Measurements from ENCODE around the gene WDR48.

WDR48 gene

DNA sequence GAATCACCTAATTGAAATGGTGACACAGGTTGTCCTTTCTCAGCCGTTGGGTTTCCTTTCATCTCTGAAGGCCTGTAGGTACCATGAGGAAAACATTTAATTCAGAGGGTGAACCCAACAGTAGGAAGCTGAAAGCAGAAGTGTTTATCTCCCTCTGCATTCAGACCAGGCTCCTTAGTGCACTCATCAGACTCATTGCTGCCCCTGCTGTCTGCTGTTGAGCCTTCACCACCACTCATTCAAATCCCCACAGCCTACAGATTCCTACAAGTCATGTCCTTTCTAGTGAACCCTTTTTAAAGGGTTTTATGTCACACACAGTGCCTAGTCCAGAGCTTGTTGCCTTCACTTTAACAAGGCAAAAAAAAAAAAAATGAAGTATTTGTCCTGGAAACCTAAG, 13.4 kb downstream of the WDR48 start:
- H3K36me3 ChIP-seq (ENCODE audit: control insufficient read depth, low read depth, low read length): peaks cover 21% of the 10 kb centered on the region

DNA sequence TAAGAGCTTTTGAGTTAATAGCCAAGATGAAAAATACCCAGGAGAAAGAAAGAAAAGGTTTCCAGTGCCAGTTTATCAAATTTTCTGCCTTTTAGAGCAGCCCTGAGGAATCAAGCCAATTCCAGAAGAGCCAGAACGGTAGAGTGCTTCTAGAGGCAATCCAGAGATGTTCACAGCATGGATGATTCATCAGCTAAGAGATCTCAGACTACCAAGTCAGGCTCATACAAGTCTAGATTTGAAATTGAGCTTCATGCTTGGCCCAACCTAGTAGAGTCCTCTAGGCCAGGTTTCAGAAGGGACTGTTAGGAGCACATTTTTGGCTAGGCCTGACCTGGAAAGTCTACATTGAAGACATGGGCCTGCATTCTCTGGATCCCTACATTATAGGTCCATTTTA, 15.5 kb downstream of the WDR48 start:
- Histone ChIP-seq H3K27ac (ENCODE audit: low read length) (no peak overlapping the region), H3K4me1 (ENCODE audit: control insufficient read depth, low read depth, low read length) (no peaks in the 10 kb centered on the region), H3K4me3 (ENCODE audit: low read length) (no peak overlapping the region), H3K27me3 (ENCODE audit: control insufficient read depth, insufficient read depth, low read length) (no peaks in the 10 kb centered on the region), H3K9ac (ENCODE audit: low read length) (no peak overlapping the region), H3K9me3 (ENCODE audit: control insufficient read depth, low read depth, low read length) (no peaks in the 10 kb centered on the region), H3K36me3 (ENCODE audit: control insufficient read depth, low read depth, low read length) (peaks cover 29% of the 10 kb centered on the region)

More for the DNA sequence above, 13.4 kb downstream of the WDR48 start:
- H3K27ac ChIP-seq (ENCODE audit: low read length): no peak overlapping the region
- H3K4me3 ChIP-seq (ENCODE audit: low read length): no peak overlapping the region
- H3K4me1 ChIP-seq (ENCODE audit: control insufficient read depth, low read depth, low read length): no peaks in the 10 kb centered on the region
- H3K9ac ChIP-seq (ENCODE audit: low read length): no peak overlapping the region
- no peaks in the 10 kb centered on the region for H3K27me3 ChIP-seq (ENCODE audit: control insufficient read depth, insufficient read depth, low read length)
- H3K9me3 ChIP-seq (ENCODE audit: control insufficient read depth, low read depth, low read length): no peaks in the 10 kb centered on the region

GRCh38 chr3:39068556-39068955, 16.7 kb downstream of the WDR48 start:
- no peak overlapping the region for H3K27ac ChIP-seq (ENCODE audit: low read length)
- peaks cover 37% of the 10 kb centered on the region for H3K36me3 ChIP-seq (ENCODE audit: control insufficient read depth, low read depth, low read length)
- no peak overlapping the region for H3K4me3 ChIP-seq (ENCODE audit: low read length)
- H3K9me3 ChIP-seq (ENCODE audit: control insufficient read depth, low read depth, low read length): no peaks in the 10 kb centered on the region
- H3K4me1 ChIP-seq (ENCODE audit: control insufficient read depth, low read depth, low read length): no peaks in the 10 kb centered on the region
- H3K9ac ChIP-seq (ENCODE audit: low read length): no peak overlapping the region
- no peaks in the 10 kb centered on the region for H3K27me3 ChIP-seq (ENCODE audit: control insufficient read depth, insufficient read depth, low read length)

GRCh38 chr3:39075910-39076309, 24.1 kb downstream of the WDR48 start:
- Histone ChIP-seq H3K27me3 (ENCODE audit: control insufficient read depth, insufficient read depth, low read length) (no peaks in the 10 kb centered on the region), H3K27ac (ENCODE audit: low read length) (no peak overlapping the region), H3K36me3 (ENCODE audit: control insufficient read depth, low read depth, low read length) (peaks cover 60% of the 10 kb centered on the region), H3K9me3 (ENCODE audit: control insufficient read depth, low read depth, low read length) (no peaks in the 10 kb centered on the region), H3K4me1 (ENCODE audit: control insufficient read depth, low read depth, low read length) (no peaks in the 10 kb centered on the region), H3K4me3 (ENCODE audit: low read length) (no peak overlapping the region), H3K9ac (ENCODE audit: low read length) (no peak overlapping the region)

GRCh38 chr3:39079530-39079929, 27.7 kb downstream of the WDR48 start:
- peaks cover 45% of the 10 kb centered on the region for H3K36me3 ChIP-seq (ENCODE audit: control insufficient read depth, low read depth, low read length)
- H3K9ac ChIP-seq (ENCODE audit: low read length): no peak overlapping the region
- no peaks in the 10 kb centered on the region for H3K4me1 ChIP-seq (ENCODE audit: control insufficient read depth, low read depth, low read length)
- H3K27ac ChIP-seq (ENCODE audit: low read length): no peak overlapping the region
- H3K9me3 ChIP-seq (ENCODE audit: control insufficient read depth, low read depth, low read length): no peaks in the 10 kb centered on the region
- H3K4me3 ChIP-seq (ENCODE audit: low read length): no peak overlapping the region
- H3K27me3 ChIP-seq (ENCODE audit: control insufficient read depth, insufficient read depth, low read length): no peaks in the 10 kb centered on the region

DNA sequence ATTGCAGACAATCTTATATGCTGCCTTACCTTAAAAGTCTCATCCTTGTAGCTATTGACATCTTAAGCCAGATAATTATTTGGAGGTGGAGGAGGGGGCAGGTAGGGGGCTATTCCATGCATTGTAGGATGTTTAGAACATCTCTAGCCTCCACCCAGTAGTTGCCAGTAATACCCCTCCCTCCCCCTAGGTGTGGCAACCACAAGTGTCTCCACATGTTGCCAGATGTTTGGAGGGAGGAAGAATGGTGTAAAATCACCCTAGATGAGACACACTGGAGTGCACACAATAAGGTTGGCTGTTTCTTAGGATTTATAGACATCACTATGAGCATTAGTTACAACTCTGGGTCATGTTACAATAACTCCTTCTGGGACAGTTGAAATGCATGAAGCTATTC, 28.2 kb downstream of the WDR48 start:
- Histone ChIP-seq H3K4me3 (ENCODE audit: low read length) (no peak overlapping the region), H3K27ac (ENCODE audit: low read length) (no peak overlapping the region), H3K9me3 (ENCODE audit: control insufficient read depth, low read depth, low read length) (no peaks in the 10 kb centered on the region), H3K9ac (ENCODE audit: low read length) (no peak overlapping the region), H3K27me3 (ENCODE audit: control insufficient read depth, insufficient read depth, low read length) (no peaks in the 10 kb centered on the region), H3K4me1 (ENCODE audit: control insufficient read depth, low read depth, low read length) (no peaks in the 10 kb centered on the region), H3K36me3 (ENCODE audit: control insufficient read depth, low read depth, low read length) (peaks cover 42% of the 10 kb centered on the region)

- no peaks in the 10 kb centered on the region for H3K4me1 ChIP-seq (ENCODE audit: control insufficient read depth, low read depth, low read length)
- no peaks in the 10 kb centered on the region for H3K9me3 ChIP-seq (ENCODE audit: control insufficient read depth, low read depth, low read length)
- H3K27me3 ChIP-seq (ENCODE audit: control insufficient read depth, insufficient read depth, low read length): no peaks in the 10 kb centered on the region
- no peak overlapping the region for H3K9ac ChIP-seq (ENCODE audit: low read length)
- H3K36me3 ChIP-seq (ENCODE audit: control insufficient read depth, low read depth, low read length): peaks cover 41% of the 10 kb centered on the region
- no peak overlapping the region for H3K4me3 ChIP-seq (ENCODE audit: low read length)
- no peak overlapping the region for H3K27ac ChIP-seq (ENCODE audit: low read length)
Measured at GRCh38 chr3:39082666-39083313, 31.0 kb downstream of the WDR48 start.

GRCh38 chr3:39086144-39086543, 34.3 kb downstream of the WDR48 start:
- Histone ChIP-seq H3K4me3 (ENCODE audit: low read length) (no peak overlapping the region), H3K27me3 (ENCODE audit: control insufficient read depth, insufficient read depth, low read length) (no peaks in the 10 kb centered on the region), H3K9ac (ENCODE audit: low read length) (no peak overlapping the region), H3K27ac (ENCODE audit: low read length) (no peak overlapping the region), H3K4me1 (ENCODE audit: control insufficient read depth, low read depth, low read length) (no peaks in the 10 kb centered on the region), H3K36me3 (ENCODE audit: control insufficient read depth, low read depth, low read length) (peaks cover 60% of the 10 kb centered on the region), H3K9me3 (ENCODE audit: control insufficient read depth, low read depth, low read length) (no peaks in the 10 kb centered on the region)

GRCh38 chr3:39088456-39088855, 36.6 kb downstream of the WDR48 start:
- Histone ChIP-seq H3K27ac (ENCODE audit: low read length) (no peak overlapping the region), H3K4me3 (ENCODE audit: low read length) (no peak overlapping the region), H3K9me3 (ENCODE audit: control insufficient read depth, low read depth, low read length) (no peaks in the 10 kb centered on the region), H3K9ac (ENCODE audit: low read length) (no peak overlapping the region), H3K27me3 (ENCODE audit: control insufficient read depth, insufficient read depth, low read length) (no peaks in the 10 kb centered on the region), H3K4me1 (ENCODE audit: control insufficient read depth, low read depth, low read length) (no peaks in the 10 kb centered on the region), H3K36me3 (ENCODE audit: control insufficient read depth, low read depth, low read length) (peaks cover 70% of the 10 kb centered on the region)

DNA sequence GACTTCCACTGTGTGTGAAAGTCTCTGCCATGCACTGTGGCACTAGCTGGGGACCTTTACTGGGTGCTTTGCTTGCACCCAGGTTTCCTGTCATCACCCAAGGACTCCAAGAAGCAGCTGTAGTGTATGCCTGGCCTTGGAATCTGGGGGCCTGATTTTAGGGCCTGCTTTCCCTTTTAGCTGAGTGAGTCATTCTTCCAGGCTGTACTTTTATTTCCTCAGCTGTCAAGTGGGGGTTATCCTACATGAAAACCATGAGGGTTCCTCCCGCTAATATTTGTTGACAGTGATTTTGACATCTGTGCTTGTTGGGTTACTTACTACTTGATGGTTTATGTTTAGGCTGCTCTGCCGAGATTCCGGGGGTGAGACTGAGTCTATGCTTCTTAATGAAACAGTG, 37.1 kb downstream of the WDR48 start:
- no peaks in the 10 kb centered on the region for H3K9me3 ChIP-seq (ENCODE audit: control insufficient read depth, low read depth, low read length)
- H3K27me3 ChIP-seq (ENCODE audit: control insufficient read depth, insufficient read depth, low read length): no peaks in the 10 kb centered on the region
- no peaks in the 10 kb centered on the region for H3K4me1 ChIP-seq (ENCODE audit: control insufficient read depth, low read depth, low read length)
- no peak overlapping the region for H3K9ac ChIP-seq (ENCODE audit: low read length)
- no peak overlapping the region for H3K27ac ChIP-seq (ENCODE audit: low read length)
- H3K4me3 ChIP-seq (ENCODE audit: low read length): no peak overlapping the region
- H3K36me3 ChIP-seq (ENCODE audit: control insufficient read depth, low read depth, low read length): peaks cover 72% of the 10 kb centered on the region

DNA sequence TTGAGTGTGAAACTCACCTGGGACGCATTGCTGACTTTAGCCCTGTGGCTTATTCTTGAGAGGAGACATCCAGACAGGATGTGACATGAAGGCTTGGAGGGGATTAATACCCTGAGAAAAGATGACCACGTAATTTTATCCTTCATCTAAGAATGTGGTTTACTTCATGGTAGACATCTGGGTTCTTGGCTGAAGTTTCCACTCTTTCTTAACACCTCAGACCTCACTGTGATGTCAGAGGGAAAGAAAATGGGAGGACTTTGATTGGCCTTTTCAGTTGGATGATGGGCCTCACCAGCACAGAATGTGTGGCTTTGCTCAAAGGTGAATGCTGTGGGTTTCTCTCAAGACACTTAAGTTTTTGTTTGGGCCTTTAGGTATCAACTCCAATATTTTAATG, 39.1 kb downstream of the WDR48 start:
- Histone ChIP-seq H3K27ac (ENCODE audit: low read length) (no peak overlapping the region), H3K27me3 (ENCODE audit: control insufficient read depth, insufficient read depth, low read length) (no peaks in the 10 kb centered on the region), H3K4me1 (ENCODE audit: control insufficient read depth, low read depth, low read length) (no peaks in the 10 kb centered on the region), H3K9ac (ENCODE audit: low read length) (no peak overlapping the region), H3K4me3 (ENCODE audit: low read length) (no peak overlapping the region), H3K9me3 (ENCODE audit: control insufficient read depth, low read depth, low read length) (no peaks in the 10 kb centered on the region), H3K36me3 (ENCODE audit: control insufficient read depth, low read depth, low read length) (peaks cover 81% of the 10 kb centered on the region)

DNA sequence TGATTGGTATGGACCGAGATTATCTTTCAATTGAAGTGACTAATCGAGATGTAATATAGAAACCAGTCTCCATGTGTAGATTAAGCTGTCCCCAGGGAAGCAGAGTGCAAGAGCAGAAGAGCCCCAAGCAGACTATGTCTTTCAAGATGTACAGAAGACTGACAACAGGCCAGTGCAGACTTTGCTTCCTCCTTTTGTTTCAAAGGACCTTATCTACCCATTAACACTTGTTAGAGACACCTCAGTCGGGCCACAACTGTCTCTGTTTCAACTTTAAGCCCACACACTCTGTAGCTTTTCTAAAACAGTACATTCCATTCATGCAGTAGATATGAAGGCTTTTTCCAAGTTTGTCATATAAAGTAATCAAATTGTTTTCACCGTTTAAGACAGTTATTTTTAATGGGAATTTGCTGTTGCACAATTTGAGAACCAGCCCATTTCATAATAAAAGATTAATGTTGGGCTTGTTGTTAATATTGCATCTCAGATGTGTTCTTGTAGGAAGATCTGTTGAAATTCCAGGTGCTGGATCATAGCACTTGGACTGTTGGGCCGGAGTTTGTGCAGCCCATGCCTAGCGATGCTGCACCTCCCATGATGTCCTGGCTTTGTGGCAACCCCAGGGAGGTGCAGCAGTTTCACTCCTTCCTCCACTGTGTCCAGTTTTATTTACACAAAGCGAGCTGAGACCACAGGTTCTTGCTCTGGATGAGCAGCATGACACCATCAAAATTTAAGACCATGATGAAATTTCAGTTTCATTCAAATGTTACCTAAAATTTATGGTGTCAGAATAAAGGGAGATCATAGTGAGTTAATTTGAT, 43.2 kb downstream of the WDR48 start:
- Histone ChIP-seq H3K27me3 (ENCODE audit: control insufficient read depth, insufficient read depth, low read length) (no peaks in the 10 kb centered on the region), H3K9me3 (ENCODE audit: control insufficient read depth, low read depth, low read length) (no peaks in the 10 kb centered on the region), H3K9ac (ENCODE audit: low read length) (no peak overlapping the region), H3K4me3 (ENCODE audit: low read length) (no peak overlapping the region), H3K27ac (ENCODE audit: low read length) (no peak overlapping the region), H3K4me1 (ENCODE audit: control insufficient read depth, low read depth, low read length) (no peaks in the 10 kb centered on the region), H3K36me3 (ENCODE audit: control insufficient read depth, low read depth, low read length) (peaks cover 67% of the 10 kb centered on the region)

Measured in iPS-18a (cell line).